Inflammatory macrophage (primary cell): ENCODE data around the gene DOCK2.
"Not testable (repeated sequence)": the region's sequence is repeated elsewhere in the genome, so short reads cannot be mapped to it uniquely, and the experiment has no call there.

Experiments used
- DNase-seq, 2 donors: peaks; one replicate each; pipeline ENCODE4 v3.0.0-alpha.2; 2020 to 2022

DOCK2 gene

DNA sequence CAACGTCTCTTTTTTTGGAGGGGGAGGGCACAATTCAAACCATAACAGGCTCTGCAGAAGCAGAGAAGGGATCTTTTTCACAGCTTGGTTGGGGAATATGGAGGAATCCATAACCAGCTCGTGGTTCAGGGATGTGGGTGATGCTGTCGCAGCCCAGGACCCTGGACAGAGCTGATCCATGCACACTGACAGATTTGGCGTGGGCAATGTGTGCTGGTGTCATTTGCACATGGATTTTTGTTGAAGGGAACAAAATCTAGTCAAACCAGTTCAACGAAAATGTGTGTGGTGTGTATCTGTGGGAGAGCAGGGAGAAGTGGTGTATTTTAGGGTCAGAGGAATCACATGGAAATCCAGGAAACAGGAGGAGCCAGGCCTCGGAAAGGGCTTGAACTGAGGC, 4.2 kb downstream of the DOCK2 start:
- no peak for DNase-seq

DNA sequence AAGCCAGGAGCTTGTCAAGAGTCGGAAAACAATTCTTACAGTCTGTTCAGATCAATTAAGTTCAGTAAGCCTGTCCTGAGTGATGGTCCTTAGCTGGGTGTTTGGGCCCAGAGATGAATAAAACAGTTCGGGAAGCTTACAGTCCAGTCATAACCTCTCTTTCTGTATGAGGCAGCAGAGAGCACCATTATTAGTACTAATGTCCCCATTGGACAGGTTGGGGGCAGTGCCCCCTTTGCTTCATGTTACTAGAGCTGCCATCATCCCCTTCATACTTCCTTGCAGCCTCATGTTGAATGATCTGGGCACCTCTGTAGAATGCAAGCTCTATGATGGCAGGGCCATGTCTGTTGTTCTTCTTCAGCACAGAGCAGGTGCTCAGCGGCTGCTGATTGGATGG, 9.8 kb downstream of the DOCK2 start:
- DNase-seq: no peak

DNA sequence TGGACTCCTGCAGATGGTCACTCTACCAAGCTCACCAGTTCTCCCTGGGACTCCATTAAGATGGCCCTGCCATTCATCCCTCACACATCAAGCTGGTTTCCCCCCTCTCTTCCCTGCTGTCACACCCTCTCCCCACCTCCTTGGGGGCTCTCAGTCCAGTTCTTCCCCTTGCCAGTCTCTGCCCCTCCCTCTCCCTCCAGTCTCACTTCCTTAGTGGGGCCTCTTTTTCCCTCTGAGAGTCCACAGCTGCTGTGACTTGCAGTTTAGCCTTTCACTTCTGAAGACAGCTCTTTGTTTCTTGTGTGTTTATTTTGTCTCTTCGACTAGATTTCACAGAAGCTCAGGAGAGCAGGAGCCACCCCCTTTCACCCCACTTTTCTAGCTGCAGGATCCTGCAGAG, 10.5 kb downstream of the DOCK2 start:
- DNase-seq: peak; percentile 50 to 52

DNA sequence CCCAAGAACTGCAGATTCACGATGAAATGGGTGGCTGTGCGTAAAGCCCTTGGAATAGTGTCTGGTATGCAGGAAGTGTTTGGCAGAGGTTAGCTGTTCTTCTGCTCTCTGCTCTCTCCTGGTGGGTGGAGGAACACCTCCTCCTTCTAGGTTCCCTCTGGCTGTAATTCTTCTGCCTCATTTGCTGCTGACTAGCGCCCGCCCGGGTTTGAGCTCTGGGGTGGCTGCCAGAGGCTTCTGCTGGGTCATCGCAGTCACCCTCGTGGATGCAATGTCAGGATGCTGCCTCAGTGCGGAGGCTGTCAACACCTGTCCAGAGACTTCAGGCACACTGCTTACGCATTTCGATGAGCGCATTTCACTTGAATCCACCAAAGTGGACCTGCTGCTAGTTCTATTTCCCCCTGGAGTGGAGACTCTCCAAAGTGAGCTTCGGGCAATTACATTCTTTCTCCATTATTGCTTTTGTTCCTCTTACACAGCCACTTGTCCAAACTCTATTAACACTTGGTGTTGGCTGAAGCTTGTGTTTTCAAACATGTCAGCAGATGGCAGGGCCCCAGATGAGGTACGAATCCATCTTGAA, 11.7 kb downstream of the DOCK2 start:
- DNase-seq: peak; percentile 39 to 73

DNA sequence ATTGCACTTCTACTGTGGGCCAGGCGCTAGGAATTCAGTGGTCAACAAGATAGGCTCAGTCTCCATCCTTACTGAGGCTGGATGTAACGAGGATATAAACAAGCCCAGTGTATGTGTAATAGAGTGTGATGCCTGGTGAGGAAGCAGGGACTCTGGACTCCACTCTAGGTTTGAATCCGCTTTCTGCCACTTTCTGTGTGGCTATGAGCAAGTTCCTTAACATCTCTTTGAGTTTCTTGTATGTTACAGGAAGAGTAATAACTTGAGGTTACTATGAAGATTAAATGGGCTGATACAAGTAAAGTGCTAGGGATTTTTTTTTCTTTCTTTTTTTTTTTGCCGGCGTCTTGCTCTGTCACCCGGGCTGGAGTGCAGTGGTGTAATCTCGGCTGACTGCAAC, 12.4 kb downstream of the DOCK2 start:
- peak in 1 of 2 donors; percentile 13 for DNase-seq

DNA sequence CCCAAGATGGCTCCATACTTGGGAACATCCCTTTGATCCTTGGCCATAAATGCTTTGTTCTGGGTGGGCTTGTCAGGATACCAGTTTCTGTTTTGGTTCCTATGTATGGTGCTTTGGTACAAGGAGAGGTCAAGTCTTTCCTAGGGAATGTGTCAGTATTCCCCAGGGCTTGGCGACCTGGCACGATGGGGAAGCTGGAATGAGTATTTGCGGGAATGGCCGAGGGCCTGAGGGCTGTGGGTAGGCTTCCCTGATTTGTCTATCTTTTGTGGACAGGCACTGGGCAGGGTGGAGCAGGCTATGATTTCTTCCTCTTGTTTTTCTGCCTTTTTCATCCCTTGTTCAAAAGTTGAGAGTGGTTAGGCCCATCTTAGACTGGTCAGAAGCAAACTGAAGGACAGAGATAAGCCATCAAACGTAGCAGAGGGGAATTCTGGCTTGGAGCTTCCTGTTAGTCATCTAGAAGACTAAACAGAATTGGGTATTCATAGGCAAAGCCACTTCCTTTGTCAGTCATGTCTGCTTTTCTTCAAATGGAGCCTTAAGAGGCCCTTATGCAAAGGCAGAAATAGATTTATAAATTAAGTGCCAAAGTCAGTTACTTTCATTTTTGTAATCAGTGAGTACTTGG, 13.7 kb downstream of the DOCK2 start:
- DNase-seq: peak; percentile 38 to 46

DNA sequence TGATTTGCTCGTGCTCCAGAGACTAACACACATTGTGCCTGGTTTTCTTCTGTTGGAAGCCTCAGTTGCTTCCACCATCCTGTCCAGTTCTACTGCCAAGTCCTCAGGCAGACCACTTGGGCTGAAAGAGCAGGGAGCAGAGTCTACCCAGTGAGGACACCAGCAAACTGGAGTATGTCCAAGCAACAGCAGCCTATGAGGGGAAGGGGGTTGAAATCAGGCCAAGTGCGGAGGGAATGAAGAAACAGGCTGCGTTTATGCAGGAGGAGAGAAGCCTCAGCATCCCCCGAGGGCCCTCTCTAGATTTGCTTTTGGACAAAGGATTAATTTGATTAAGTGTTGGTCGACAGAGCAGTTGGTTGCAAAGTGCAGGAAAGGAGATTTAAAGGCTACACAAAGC, 14.5 kb downstream of the DOCK2 start:
- no peak for DNase-seq

DNA sequence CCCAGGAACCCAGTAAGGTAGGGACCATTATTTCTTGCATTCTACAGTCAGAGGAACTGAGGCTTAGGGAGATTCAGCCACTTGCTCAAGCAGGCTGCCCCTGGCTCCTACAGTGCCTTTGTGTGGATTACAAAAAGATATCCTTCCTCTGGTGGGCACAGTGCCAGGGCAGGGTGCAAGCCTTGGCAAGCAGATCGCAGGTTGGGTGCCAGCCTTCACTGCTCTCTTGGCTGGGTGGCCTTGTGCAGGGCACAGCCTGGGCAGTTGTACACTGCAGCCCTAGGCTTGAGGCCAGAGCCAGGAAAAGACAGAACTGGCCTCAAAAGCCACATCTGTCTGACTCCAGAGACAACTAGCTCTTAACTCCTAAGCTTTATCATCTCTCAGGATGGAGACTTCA, 15.0 kb downstream of the DOCK2 start:
- DNase-seq: no peak

DNA sequence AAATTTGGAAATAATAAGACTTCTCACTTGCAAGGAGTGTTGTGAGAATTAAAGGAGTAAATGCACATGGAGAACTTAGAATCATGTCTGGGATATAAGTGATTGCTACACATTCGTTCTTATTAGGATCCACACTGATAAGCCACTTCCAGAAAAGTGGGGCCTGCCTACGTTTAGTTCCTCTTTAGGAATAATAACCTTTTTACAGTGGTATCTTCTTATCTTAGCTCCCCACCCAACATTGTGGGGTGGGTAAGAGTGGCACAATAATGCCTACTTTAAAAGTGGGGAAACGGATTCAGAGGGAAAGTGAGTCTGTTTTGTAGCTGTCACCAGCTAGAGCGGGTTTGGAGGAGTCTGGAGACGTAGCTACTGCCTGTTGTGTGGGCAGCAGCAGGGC, 16.0 kb downstream of the DOCK2 start:
- DNase-seq: peak in 1 of 2 donors; percentile 23

DNA sequence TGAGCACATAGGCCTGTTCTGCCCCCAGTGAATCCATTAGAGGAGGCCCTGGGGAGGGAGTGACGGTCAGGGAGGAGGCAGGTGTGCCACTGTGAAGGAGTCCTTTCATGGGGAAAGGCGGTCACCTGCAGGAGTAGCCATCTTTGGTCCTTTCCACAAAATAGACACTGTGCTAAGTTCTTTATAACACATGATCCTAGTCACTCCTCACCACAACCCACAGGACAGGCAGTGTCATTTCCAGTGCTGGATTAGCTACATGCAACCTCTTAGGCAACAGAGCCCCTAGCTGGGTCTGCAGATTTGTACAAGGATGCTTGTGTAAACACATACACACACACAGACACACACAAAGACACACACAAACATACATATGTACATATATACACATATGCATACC, 18.3 kb downstream of the DOCK2 start:
- peak in 1 of 2 donors; percentile 37 for DNase-seq

DNA sequence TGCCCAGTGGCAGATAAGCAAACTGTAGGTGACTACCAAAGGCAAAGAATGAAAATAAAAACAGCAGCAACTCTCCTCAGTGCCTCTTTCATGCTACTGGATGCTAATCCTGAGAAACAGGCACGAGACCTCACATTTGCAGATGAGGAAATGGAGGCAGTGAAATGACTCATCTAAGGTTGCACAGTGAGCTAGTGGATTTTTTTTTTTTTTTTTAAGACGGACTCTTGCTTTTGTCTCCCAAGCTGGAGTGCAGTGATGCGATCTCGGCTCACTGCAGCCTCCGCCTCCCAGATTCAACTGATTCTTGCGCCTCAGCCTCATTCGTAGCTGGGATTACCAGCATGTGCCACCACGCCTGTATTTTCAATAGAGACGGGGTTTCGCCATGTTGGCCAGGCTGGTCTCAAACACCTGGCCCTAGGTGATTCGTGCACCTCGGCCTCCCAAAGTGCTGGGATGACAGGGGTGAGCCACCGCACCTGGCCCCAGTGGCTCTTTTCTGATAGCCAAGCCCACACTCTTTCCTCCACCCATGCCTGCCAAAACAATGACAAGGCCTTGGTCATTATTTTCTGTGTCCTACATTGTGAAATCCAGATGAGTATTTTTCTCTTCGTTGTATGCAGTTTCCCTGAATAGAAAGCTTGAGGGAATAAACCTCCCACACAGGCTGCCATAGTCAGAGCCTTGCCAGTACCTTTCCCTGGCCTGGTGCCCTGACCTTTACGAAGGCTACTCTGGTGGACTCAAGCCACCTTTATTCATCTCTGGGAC, 19.2 kb downstream of the DOCK2 start:
- peak; percentile 74 to 77 for DNase-seq

DNA sequence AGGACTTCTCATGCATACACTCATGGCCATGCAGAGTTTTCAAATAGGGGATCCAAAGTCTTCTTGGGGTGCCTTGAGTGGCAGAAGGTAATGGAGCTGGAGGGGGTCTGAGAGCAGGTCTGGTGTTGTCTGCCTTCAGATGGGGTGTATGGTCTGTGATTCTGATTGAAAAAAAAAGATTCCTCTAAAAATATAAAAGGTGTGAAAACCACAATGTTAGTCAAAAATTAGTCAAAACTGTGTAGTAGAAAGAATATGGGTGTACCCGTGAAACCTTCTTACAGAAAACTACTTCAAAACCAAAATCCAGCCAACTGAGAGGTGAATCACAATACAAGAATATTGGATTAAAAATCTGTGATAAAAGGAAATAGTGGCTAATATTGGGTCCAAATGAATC, 20.1 kb downstream of the DOCK2 start:
- no peak for DNase-seq

DNA sequence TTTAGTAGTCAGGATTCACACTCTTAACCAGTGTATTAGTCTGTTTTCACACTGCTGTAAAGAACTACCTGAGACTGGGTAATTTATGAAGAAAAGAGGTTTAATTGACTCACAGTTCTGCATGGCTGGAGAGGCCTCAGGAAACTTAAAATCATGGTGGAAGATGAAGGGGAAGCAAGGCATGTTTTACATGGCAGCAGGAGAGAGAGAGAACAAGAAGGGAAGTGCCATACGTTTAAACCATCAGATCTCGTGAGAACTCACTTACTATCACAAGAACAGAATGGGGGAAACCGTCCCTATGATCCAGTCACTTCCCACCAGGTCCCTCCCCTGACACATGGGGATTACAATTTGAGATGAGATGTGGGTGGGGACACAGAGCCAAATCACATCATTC, 25.4 kb downstream of the DOCK2 start:
- DNase-seq: not testable (repeated sequence)

DNA sequence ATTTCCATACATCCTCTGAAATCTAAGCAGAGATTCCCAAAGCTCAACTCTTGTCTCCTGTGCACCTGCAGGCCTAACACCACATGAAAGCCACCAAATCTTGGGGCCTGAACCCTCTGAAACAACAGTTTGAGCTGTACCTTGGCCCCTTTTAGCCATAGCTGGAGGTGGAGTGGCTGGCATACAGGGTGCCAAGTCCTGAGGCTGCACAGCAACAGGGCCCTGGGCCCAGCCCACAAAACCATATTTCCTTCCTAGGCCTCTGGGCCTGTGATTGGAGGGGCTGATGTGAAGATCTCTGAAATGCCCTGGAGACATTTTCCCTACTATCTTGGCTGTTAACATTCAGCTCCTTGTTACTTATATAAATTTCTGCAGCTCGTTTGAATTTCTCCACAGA, 26.5 kb downstream of the DOCK2 start:
- no peak for DNase-seq

DNA sequence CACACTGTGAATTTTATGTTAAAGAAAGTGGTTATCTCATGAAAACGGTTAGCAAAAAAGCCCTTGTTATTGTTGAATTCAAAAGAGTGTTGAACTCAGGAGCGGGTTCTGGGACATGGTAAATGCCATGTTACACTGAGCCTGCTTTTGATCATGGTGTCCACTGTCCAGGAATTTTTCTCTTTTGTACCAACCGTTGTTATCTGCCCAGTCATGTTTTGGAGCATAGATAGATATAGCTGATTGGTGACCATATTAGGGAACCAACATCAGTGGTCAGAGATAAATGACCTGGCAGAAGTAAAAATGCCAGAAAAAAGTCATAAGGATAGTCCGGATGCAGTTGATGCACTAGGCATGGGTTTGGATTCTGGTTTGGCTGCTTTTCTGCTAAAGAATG, 29.3 kb downstream of the DOCK2 start:
- no peak for DNase-seq

DNA sequence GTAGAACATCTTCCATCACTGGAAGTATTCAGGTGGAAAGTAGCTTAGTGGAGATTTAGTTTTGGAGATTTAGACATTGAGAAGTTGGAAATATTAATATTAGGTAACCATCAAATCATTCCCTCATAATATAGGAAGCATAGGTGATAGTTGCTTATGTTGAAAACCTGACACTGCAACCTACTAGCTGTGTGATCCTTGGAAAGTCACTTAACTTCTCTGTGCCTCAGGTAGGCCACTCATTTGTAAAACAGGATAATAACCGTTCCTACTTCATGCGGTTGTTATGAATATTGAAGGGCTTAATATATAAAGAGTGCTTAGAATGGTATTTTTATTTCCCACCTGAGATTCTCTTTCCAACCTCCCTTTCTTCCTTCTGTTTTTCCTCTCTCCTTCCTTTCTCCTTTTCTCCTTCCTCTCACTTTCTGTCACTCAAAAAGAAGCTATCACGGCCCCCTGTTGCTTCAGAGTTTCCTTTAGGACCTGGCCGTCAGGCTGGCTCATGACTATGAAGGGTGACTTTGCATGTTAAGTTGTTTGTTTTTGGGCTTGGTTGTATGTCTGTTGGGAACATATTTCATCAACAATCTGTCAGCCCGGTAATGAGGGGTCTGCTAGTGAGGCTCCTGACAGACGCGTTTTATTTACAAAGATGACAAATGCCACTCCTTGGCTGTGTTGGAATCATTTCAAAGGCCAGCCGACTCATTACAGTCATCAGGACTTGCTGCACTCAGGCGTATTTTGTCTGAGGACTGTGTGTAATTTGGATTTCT, 31.0 kb downstream of the DOCK2 start:
- no peak for DNase-seq

DNA sequence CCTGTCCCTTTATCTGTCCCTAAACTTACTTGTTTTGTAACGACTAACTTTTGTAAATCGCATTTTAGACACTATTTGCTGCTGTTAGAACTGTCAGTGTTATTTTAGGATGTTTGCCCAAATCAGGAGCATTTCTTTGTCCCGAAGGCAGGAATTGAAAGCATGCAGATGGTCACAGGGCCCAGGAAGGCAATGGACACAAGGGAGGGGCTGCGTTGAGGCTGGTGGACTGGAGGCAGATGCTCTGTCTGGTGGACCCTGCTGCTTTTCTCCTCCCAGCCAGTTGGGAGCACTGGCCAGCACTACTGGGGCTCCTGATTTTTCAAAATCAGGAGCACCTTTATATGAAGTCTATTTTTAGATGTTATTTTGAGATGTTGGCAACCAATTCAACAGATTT, 31.7 kb downstream of the DOCK2 start:
- DNase-seq: no peak

DNA sequence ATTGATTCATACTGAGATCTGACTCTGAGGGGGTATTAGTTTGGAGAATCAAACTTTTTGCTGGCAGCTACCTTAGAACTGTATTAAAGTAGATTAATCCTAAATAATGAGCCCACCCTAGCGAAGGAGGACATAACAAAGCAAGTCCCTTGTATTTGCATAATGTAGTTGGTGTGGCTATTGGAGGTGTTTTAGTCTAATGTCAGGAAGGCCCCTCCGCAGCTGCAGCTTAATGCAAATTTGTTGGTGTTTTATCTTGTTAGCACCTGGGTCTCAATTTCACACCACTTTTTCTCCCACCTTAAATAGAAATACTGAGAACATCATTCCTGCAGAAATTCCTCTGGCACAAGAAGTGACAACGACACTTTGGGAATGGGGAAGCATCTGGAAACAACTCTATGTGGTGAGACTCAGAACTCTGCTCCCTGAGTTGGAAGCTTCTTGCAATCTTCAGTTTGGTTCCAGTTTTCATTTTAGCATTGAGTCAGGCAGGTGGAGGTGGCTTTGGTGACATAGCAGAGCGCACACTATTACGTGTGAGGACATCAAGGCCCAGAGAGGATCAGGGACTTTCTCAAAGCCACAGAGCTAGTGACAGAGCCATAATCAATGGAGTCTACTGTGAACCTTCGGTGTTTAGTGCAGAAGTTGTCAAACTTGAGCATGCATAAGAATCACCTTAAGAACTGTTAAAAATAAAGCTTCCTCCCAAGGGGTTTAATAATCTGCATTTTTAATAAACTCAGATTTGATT, 33.9 kb downstream of the DOCK2 start:
- DNase-seq: no peak

DNA sequence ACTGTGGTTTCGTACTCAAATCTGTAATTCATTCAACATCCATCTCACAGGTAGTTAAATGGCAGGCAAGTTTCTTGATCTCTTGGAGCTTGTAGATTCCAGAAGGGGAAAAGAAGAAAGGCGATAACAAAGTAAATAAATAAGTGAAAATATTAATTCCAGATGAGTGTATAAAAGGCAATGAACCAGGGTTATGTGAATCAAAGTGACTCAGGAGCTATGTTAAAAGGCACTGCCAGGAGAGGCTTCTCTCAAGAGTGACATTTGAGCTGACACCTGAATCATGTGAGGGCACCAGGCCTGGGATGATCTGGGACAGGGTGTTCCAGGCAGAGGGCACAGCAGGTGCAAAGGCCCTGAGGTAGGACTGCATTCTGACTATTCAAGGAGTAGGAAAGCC, 45.0 kb downstream of the DOCK2 start:
- DNase-seq: no peak

DNA sequence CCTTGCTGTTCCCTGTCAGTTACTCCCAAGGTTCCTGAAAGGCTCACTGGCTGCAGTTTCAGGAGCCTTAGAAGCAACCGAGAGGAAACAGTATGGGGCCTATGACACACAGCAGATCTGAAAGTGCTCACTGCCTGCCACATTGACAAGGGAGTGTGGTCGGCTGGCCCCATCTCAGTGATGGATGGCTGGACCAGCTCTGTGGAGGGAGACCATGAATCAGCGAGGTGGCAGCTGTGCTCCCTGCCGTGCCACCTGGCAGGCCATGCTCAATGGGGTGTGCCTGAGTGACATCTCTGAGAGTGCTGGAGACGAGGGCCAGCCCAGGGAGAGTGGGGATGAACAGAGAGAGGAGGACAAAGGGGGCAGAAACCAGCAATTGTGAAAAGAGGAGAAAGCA, 49.1 kb downstream of the DOCK2 start:
- no peak for DNase-seq

DNA sequence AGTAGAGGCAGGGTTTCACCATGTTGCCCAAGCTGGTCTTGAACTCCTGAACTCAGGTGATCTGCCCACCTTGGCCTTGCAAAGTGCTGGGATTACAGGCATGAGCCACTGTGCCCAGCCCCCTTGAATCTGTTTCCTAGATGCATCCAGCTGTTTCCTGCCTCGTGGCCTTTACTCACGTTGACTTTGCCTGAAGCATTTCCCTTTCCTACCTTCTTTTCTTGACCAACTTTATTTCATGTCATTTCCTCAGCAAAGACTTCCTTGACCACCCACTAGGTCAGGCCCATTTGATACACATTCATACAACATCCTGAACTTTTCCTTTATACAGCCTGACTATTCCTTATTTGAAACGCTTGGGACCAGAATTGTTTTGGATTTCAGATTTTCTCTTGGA, 51.0 kb downstream of the DOCK2 start:
- no peak for DNase-seq

DNA sequence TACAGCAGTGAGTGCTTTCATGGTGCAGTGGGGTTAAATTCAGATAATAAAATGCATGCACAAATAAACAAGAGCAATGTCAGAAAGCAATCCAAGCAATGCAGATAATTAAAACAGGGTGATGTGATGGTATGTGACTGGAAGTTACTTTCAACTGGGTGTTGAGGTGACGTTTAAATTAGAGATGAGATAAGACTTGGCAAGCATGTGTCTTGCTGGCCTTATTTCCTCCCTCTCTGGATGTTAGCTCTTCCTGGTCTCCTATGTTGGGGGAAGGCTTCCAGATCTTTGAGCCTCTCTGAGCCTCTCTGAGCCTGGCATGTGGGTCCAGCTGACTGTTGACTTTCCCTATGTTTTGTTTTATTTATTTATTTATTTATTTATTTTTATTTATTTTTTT, 54.4 kb downstream of the DOCK2 start:
- no peak for DNase-seq
